Retina (tissue), 1 donor: ENCODE results near the gene LEKR1.

Experiments used
- DNase-seq: peaks from one replicate; pipeline ENCODE4 v3.0.0-alpha.2; 2016

LEKR1 gene

GRCh38 chr3:157063926-157064325 lies 237.8 kb downstream of the LEKR1 start:
- DNase-seq = peak; percentile 69

- DNase-seq = no peak
Measured at GRCh38 chr3:157064402-157064801, 238.2 kb downstream of the LEKR1 start.

GRCh38 chr3:157065201-157065600 lies 239.0 kb downstream of the LEKR1 start:
- DNase-seq = peak; percentile 46

- DNase-seq = peak; percentile 60
Measured at GRCh38 chr3:157066335-157067098, 240.4 kb downstream of the LEKR1 start.

GRCh38 chr3:157067114-157067513 lies 241.0 kb downstream of the LEKR1 start:
- no peak for DNase-seq

GRCh38 chr3:157069406-157069805 lies 243.3 kb downstream of the LEKR1 start:
- DNase-seq = no peak

GRCh38 chr3:157069846-157070677 lies 243.9 kb downstream of the LEKR1 start:
- no peak for DNase-seq

GRCh38 chr3:157070678-157070999 lies 244.5 kb downstream of the LEKR1 start:
- DNase-seq = no peak

GRCh38 chr3:157071744-157072525 lies 245.8 kb downstream of the LEKR1 start:
- DNase-seq = no peak

GRCh38 chr3:157073810-157074209 lies 247.7 kb downstream of the LEKR1 start:
- DNase-seq = no peak

- DNase-seq = no peak
Measured at GRCh38 chr3:157074490-157074889, 248.3 kb downstream of the LEKR1 start.

- no peak for DNase-seq
Measured at GRCh38 chr3:157074981-157075380, 248.8 kb downstream of the LEKR1 start.

GRCh38 chr3:157075693-157076420 lies 249.7 kb downstream of the LEKR1 start:
- DNase-seq = no peak

GRCh38 chr3:157077565-157077991 lies 251.4 kb downstream of the LEKR1 start:
- DNase-seq = no peak

- DNase-seq = no peak
Measured at GRCh38 chr3:157078131-157078810, 252.1 kb downstream of the LEKR1 start.

GRCh38 chr3:157078811-157079185 lies 252.6 kb downstream of the LEKR1 start:
- no peak for DNase-seq

GRCh38 chr3:157079676-157080369 lies 253.7 kb downstream of the LEKR1 start:
- no peak for DNase-seq

- peak; percentile 95 for DNase-seq
Measured at GRCh38 chr3:157081626-157082210, 255.6 kb downstream of the LEKR1 start.

- DNase-seq = no peak
Measured at GRCh38 chr3:157082305-157082982, 256.3 kb downstream of the LEKR1 start.

GRCh38 chr3:157083824-157084223 lies 257.7 kb downstream of the LEKR1 start:
- no peak for DNase-seq
